Breast epithelium (tissue), 3 donors: Measurements from ENCODE around the gene GLB1L2.

Experiments used
- POLR2A ChIP-seq: fragments of 450-650 bp; IDR thresholded peaks from one replicate; pipeline ENCODE4 v1.6.1; 2016; ENCODE audit warnings: antibody characterized with exemption, mild to moderate bottlenecking, moderate library complexity
- TF ChIP-seq, protein P1 (sequence below), 3 donors: fragments of 450-650 bp; IDR thresholded peaks; one replicate each; pipeline ENCODE4 v1.5.1; 2016 to 2017; ENCODE audit warnings: antibody characterized with exemption in 3 of 3, mild to moderate bottlenecking in 3 of 3, moderate library complexity in 3 of 3

- TF ChIP-seq, protein P1, sequence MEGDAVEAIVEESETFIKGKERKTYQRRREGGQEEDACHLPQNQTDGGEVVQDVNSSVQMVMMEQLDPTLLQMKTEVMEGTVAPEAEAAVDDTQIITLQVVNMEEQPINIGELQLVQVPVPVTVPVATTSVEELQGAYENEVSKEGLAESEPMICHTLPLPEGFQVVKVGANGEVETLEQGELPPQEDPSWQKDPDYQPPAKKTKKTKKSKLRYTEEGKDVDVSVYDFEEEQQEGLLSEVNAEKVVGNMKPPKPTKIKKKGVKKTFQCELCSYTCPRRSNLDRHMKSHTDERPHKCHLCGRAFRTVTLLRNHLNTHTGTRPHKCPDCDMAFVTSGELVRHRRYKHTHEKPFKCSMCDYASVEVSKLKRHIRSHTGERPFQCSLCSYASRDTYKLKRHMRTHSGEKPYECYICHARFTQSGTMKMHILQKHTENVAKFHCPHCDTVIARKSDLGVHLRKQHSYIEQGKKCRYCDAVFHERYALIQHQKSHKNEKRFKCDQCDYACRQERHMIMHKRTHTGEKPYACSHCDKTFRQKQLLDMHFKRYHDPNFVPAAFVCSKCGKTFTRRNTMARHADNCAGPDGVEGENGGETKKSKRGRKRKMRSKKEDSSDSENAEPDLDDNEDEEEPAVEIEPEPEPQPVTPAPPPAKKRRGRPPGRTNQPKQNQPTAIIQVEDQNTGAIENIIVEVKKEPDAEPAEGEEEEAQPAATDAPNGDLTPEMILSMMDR (IDR thresholded peaks at IDR 0.05): no peak
- no peak for TF ChIP-seq POLR2A
These were observed 34.5 kb downstream of the GLB1L2 start for GRCh38 chr11:134366254-134366653.
